ENCODE measurements around the gene BAZ2B.
A peak's percentile ranks its signal among the peaks of the same experiment; 100 is the strongest.

GRCh38 chr2:159557437-159558034, 58.8 kb downstream of the BAZ2B start:
- TF ChIP-seq CTCF (IDR thresholded peaks at IDR 0.05; ENCODE audit: low read length) = peak; percentile 9; the same call in 1 of the 2 replicates
- no peak for TF ChIP-seq EZH2 (optimal IDR thresholded peaks at IDR 0.05; ENCODE audit: low read depth, low read length)

Data from MM.1S (cell line).